ENCODE results near the gene ZMIZ1.

The ZMIZ1 gene

GRCh38 chr10:79101560-79102497 is 33.1 kb downstream of the ZMIZ1 start:
- peak; percentile 35 for DNase-seq

DNA sequence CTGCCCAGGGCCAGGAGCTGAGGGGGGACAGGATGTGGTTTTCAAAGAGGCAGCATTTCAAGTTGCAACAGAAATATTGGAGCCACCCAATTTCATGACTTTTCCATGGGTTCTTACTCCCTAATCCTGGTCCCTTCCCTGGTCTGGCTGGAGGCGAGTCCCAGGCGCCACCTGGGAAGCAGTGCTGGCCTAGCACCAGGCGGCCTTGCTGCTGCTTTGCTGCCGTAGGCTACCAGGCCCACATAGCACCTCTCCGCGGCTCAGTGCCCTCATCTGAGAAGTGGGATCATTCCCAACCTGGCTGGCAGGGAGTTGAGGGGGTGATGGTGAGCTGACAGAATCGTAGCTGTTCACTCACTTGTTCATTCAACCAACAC is 33.7 kb downstream of the ZMIZ1 start:
- DNase-seq = no peak

DNA sequence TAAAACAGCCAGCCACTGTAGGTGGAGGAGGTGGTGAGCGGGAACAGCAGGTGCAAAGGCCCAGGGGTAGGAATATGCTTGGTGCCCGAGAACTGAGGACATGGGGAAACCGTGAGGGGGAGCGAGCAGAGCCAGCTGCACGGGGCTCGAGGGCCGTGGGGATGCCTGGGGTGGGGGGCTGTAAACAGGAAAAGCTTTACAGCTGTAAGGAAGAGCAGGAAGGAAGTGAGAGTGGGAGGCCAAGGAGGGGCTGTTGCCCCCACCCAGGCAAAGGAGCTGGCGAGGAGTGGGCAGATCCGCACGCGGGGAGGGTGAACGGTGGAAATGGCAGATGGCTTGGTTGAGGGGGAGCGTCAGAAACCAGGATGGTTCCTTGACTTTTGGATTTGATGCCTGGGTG is 34.4 kb downstream of the ZMIZ1 start:
- no peak for DNase-seq

GRCh38 chr10:79103585-79103984 is 34.8 kb downstream of the ZMIZ1 start:
- DNase-seq = no peak

- no peak for DNase-seq
Observed at GRCh38 chr10:79105150-79105739, 36.5 kb downstream of the ZMIZ1 start.

DNA sequence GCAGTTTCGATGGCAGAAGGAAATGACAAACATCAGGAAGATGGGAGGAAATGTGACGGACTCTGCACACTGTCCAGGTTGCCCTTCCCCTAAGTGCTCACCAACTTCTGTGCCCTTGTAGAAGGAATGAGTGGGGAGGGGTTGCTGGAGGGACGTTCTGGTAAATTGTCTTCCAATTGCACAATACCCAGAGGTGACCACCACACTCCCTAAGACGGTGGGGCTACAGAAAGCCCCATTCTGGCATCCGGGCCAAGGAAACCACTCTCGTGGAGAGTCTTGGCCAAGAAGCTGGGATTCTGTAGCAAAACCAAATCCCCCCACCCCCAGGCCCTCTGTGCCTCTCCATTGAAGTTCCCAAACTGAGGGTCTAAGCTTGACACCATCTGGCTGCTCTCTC is 37.1 kb downstream of the ZMIZ1 start:
- no peak for DNase-seq

DNA sequence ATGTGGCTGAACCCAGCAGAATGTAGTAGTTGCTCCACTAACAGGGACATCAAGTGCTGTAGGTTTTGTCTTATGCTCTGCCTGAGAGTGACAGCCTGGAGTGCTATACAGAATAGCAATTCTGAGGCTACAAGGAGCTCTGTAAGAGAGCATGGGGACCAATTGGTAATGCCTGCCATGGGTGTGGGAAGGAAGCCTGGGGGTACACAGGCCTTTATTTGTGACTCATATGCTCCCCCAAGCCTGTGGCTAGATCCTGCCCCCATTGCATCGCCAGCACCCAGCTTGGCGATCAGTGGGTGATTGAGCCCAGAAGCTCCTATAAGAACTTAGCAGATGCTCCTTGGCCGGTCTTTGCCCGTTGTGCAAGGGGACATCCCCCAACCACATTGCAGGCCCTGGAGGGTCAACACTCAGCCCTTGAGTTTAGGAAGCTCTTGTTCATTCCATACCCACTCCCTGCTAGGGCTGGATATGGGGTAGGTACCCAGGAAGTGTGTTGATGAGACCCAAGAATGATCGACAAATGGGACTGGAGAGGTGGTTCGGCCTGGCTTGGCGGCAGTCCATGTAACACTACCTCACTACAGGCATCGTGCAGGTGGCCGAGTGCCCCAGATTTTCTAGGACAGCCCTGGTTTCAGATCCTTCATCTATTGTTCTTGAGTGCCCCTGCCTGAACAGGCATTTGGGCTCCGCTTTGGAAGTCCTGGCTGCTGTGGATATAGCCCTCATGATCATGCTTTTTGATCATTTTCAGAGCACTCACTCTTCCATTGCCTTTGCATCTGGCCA is 37.7 kb downstream of the ZMIZ1 start:
- DNase-seq = no peak

GRCh38 chr10:79107736-79108264 is 39.0 kb downstream of the ZMIZ1 start:
- peak; percentile 19 for DNase-seq

- no peak for DNase-seq
Observed at GRCh38 chr10:79108728-79109127, 40.0 kb downstream of the ZMIZ1 start.

DNA sequence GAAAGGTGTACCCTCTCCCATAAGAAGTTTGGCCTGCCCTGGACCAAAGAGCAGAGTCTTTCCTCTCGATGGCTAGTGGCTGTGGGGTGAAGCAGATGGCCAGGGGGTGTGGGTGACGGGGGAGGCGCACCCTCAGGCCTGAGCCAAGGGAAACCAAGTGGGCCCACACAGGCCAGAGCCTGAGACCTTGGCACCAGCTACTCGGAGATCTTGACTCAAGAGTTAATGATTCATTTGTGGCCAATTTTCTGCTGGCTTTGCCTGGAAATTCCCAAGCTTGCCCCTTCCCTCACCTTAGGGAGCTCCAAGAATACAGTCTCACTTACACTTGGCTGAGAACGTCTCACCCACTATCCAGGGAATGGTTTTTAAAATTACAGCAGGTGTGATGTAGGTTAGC is 42.7 kb downstream of the ZMIZ1 start:
- no peak for DNase-seq

GRCh38 chr10:79111846-79112614 is 43.3 kb downstream of the ZMIZ1 start:
- no peak for DNase-seq

DNA sequence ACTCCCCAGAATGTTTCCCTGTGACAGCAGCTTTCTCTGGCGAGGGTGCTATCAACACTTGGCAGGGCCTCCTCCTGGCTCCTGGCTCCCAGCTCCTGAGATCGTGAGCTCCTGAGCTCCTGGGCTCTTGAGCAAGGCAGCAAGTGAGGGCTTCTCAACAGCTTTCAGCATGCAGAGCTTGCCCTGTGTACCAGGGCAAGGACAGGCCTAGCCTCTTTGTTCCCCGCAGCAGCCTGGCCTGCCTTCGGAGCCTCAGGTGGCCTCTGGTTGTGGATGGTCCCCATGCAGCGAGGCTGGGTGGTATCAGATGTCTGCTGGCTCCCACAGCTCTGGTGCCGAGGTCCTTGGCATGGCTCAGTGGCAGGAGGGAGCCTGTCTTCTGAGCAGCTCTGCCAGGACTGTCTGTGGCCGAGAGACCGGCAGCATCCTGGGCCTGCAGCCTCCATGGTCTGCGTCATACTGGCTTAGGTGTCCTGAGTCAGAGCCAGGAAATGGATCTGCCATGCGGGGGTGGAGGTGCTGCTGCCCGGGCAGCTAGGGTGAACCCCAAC is 44.2 kb downstream of the ZMIZ1 start:
- DNase-seq = no peak

DNA sequence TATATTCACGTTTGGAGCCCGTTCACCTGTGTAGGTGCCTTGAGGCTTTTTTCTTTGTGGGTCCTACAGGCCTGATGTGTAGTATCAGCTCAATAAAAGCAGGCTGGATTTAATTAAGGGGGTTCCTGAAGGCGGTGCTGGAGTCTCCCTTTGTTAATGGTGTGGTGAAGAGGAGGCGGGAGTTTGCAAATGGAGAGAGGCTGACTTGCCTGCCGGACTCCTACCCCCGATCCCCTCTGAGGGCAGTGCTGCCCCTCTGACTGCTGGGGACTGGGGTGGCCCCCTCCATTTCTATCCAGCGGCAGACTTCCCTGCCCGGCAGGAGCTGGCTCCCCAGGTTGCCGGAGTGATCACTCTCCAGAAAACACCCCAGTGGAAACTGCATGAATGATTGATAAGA is 45.1 kb downstream of the ZMIZ1 start:
- no peak for DNase-seq

GRCh38 chr10:79115302-79115701 is 46.5 kb downstream of the ZMIZ1 start:
- DNase-seq = no peak

GRCh38 chr10:79116368-79116767 is 47.6 kb downstream of the ZMIZ1 start:
- DNase-seq = no peak

DNA sequence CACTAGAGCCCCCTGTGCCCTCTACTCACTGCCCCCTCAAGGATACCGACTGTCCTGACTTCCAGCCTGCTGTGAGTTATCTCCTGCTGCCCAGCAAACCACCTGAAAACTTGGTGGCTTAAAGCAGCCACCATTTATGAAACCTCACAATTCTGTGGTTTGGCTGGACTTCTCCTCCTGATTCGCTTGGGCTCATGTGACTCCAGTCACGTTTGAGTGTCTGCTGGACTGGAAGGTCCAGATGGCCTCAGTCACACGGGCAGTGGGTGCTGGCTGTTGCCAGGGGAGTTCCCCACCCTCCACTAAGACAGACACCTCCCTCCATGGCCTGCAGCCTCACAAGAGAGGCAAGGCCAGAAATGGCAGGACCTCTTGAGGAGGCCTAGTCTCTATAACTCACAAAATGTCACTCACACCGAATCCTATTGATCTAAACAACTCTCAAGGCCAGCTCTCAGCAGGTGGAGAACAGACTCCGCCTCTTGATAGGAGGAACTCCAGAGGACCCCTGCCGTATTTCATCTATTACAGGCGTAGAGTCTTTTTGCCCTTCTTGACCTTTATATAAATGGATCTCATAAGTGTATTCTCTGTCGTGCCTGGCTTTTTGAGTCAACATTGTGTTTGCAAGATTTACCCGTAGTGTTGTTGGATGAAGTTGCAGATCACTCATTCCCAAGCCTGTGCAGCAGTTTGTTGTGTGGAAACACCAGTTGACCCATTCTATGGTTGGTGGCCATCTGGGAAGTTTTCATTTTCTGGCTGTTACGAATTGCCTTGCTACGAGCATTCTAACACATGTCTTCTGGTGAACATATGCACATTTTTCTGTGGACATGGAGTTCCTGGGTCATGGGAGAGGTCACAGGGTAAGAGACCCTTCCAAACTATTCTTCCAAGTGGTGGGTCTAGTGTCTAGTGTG is 48.3 kb downstream of the ZMIZ1 start:
- DNase-seq = no peak

DNA sequence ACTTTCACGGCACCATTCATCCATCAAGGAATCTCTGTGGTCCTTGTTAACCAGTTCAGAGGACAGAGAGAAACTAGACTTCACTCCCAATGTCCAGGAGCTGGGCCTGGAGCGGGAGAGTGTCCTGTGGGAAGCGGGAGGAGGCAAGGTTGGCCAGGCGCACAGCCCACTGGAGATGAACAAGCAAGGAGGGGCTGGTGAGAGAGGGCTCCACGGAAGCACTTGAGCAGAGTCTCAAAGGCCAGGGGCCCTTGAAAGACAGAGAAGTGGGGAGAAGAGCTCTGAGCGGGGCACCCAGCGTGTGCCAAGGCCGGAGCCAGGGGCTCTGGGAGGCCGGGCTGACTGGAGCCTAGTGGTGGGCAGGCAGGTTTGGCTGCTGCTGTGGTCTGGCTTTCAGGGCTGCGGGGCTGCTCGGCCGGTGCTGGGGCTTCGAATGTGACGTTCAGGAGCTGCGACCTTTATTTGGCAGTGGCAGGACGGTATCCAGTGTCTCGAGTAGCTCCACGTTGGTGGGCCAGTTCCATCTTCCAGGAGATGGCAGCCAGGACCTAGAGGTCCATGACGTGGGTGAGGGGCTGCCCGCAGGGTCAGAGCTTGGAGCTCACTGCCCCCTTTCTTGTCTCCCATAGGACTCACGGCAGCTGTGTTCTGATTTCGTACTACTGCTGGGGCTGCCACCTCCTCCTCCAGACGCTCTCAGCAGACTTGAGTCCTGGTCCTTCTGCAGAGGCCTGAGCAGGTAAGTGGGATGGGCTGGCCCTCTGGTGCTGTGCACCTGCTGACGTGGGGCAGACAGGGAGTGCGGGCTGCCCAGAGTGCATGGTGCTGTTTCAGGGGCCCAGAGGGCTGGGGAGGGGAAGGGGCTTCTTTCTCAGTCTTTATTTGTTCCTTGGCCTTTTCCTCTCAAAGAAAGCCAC is 49.8 kb downstream of the ZMIZ1 start:
- no peak for DNase-seq

GRCh38 chr10:79119306-79119705 is 50.5 kb downstream of the ZMIZ1 start:
- DNase-seq = no peak

GRCh38 chr10:79123547-79123963 is 54.8 kb downstream of the ZMIZ1 start:
- DNase-seq = no peak

DNA sequence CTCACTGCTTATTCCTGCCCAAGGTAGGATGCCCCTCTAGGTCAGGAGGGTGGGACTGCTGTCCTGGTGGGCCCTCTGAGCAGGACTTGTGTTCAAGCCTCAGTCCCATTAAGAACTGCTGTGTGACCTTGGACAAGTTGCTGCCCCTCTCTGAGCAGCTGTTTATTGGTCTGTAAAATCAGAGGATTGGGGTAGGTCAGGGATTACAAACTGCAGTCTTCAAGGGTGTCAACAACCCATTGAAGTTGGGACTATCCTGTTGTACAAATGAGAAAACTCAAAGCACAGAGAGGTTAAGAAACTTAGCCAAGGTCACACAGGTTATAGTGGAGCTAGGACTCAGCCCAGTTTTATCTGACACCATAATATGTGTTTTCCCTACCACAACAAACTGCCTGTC is 55.3 kb downstream of the ZMIZ1 start:
- no peak for DNase-seq

Data from NCI-H2227 treated with DMSO at 0.1 percent for 48 hours (cell line).